HEK293 (cell line): Measurements from ENCODE around the gene HEATR5A.

Experiments used
- CTCF ChIA-PET: fragments of 350-600 bp; formaldehyde crosslinking; extraction: SDS; loops from one replicate; lab custom pipeline; 2021; ENCODE audit warnings: antibody characterized with exemption; lab: Yijun Ruan, JAX
- POLR2A ChIA-PET: fragments of 300-600 bp; formaldehyde crosslinking; extraction: SDS; loops from one replicate; lab custom pipeline; 2020; ENCODE audit warnings: antibody characterized with exemption, inconsistent platforms; lab: Yijun Ruan, JAX
- H3K27ac ChIP-seq: fragments of 200-500 bp; sonication (Bioruptor generic); 2 replicates; pipeline ENCODE4 v1.5.1; 2014; ENCODE audit warnings: low read depth, low read length, control low read depth, inconsistent platforms; ENCODE audit errors: extremely low read depth
- H3K36me3 ChIP-seq, 2 experiments: fragments of 200-500 bp in 1 of 2; sonication (Bioruptor generic) in 1 of 2; 1 replicate in 1 of 2; 2 replicates in 1 of 2; pipeline ENCODE4 v1.5.1; 2014 to 2017; ENCODE audit warnings: inconsistent platforms in 2 of 2, low read length in 2 of 2; ENCODE audit not compliant: control insufficient read depth in 2 of 2, insufficient read depth in 1 of 2
- H3K4me1 ChIP-seq: fragments of 200-500 bp; sonication (Bioruptor generic); 2 replicates; pipeline ENCODE4 v1.5.1; 2014; ENCODE audit warnings: mild to moderate bottlenecking, low read length, inconsistent platforms; ENCODE audit not compliant: control insufficient read depth, insufficient read depth
- H3K4me3 ChIP-seq: 2 replicates; pipeline ENCODE4 v1.5.1; 2011; ENCODE audit warnings: low read depth, mild to moderate bottlenecking, control low read depth, low read length, moderate library complexity
- H3K9me3 ChIP-seq: fragments of 200-500 bp; sonication (Bioruptor generic); 2 replicates; pipeline ENCODE4 v1.5.1; 2014; ENCODE audit warnings: low read depth, low read length, inconsistent platforms; ENCODE audit not compliant: control insufficient read depth, insufficient read depth
- EGR2 ChIP-seq: fragments of 450-650 bp; formaldehyde crosslinking; IDR thresholded peaks from 2 replicates; pipeline ENCODE4 v1.5.1; 2016; ENCODE audit warnings: low read depth, missing biosample characterization, missing genetic modification characterization
- GLI2 ChIP-seq: fragments of 450-650 bp; formaldehyde crosslinking; IDR thresholded peaks from 2 replicates; pipeline ENCODE4; 2017; ENCODE audit warnings: missing biosample characterization, missing genetic modification characterization, low read depth, borderline replicate concordance
- HIC1 ChIP-seq: fragments of 450-650 bp; formaldehyde crosslinking; IDR thresholded peaks from 2 replicates; pipeline ENCODE4 v1.5.1; 2016; ENCODE audit warnings: missing biosample characterization, missing genetic modification characterization
- HOXA7 ChIP-seq: sonication (generic); formaldehyde crosslinking; IDR thresholded peaks from 2 replicates; pipeline ENCODE4 v1.8.1; 2022; ENCODE audit warnings: missing genetic modification reagents, borderline replicate concordance
- KLF8 ChIP-seq: fragments of 450-650 bp; formaldehyde crosslinking; IDR thresholded peaks from 2 replicates; pipeline ENCODE4 v1.5.1; 2016; ENCODE audit warnings: missing biosample characterization, missing genetic modification characterization
- MZF1 ChIP-seq: fragments of 450-650 bp; formaldehyde crosslinking; IDR thresholded peaks from 2 replicates; pipeline ENCODE4 v1.5.1; 2017; ENCODE audit warnings: missing biosample characterization, missing genetic modification characterization, borderline replicate concordance
- OSR2 ChIP-seq: fragments of 450-650 bp; formaldehyde crosslinking; IDR thresholded peaks from 2 replicates; pipeline ENCODE4 v1.5.1; 2016; ENCODE audit warnings: missing biosample characterization, missing genetic modification characterization
- SP2 ChIP-seq: fragments of 450-650 bp; formaldehyde crosslinking; IDR thresholded peaks from 2 replicates; pipeline ENCODE4 v1.5.1; 2016; ENCODE audit warnings: missing biosample characterization, missing genetic modification characterization
- TCF7L2 ChIP-seq: IDR thresholded peaks from 2 replicates; pipeline ENCODE4 v1.6.1; 2011; ENCODE audit warnings: low read depth, mild to moderate bottlenecking, inconsistent platforms, low read length, moderate library complexity, borderline replicate concordance
- ZNF10 ChIP-seq: fragments of 450-650 bp; formaldehyde crosslinking; IDR thresholded peaks from 2 replicates; pipeline ENCODE4 v1.5.1; 2017; ENCODE audit warnings: missing biosample characterization, missing genetic modification characterization
- ZNF112 ChIP-seq: fragments of 450-650 bp; formaldehyde crosslinking; IDR thresholded peaks from 2 replicates; pipeline ENCODE4 v1.5.0; 2017; ENCODE audit warnings: missing biosample characterization, missing genetic modification characterization
- ZNF155 ChIP-seq: fragments of 450-650 bp; formaldehyde crosslinking; IDR thresholded peaks from 2 replicates; pipeline ENCODE4 v1.5.1; 2016; ENCODE audit warnings: missing biosample characterization, missing genetic modification characterization
- ZNF18 ChIP-seq: fragments of 450-650 bp; formaldehyde crosslinking; IDR thresholded peaks from 2 replicates; pipeline ENCODE4 v1.5.1; 2016; ENCODE audit warnings: missing biosample characterization, missing genetic modification characterization
- ZNF214 ChIP-seq: fragments of 450-650 bp; formaldehyde crosslinking; IDR thresholded peaks from 2 replicates; pipeline ENCODE4 v1.5.1; 2017; ENCODE audit warnings: missing biosample characterization, mild to moderate bottlenecking, missing genetic modification characterization, borderline replicate concordance
- ZNF26 ChIP-seq: fragments of 450-650 bp; formaldehyde crosslinking; IDR thresholded peaks from 2 replicates; pipeline ENCODE4 v1.5.1; 2016; ENCODE audit warnings: missing biosample characterization, missing genetic modification characterization
- ZNF391 ChIP-seq: fragments of 450-650 bp; formaldehyde crosslinking; IDR thresholded peaks from 2 replicates; pipeline ENCODE4 v1.5.1; 2016; ENCODE audit warnings: low read depth, missing biosample characterization, missing genetic modification characterization, borderline replicate concordance
- ZNF473 ChIP-seq: fragments of 450-650 bp; formaldehyde crosslinking; IDR thresholded peaks from 2 replicates; pipeline ENCODE4 v1.5.1; 2017; ENCODE audit warnings: missing biosample characterization, missing genetic modification characterization
- ZNF48 ChIP-seq: fragments of 450-650 bp; formaldehyde crosslinking; IDR thresholded peaks from 2 replicates; pipeline ENCODE4 v1.5.1; 2016; ENCODE audit warnings: missing biosample characterization, missing genetic modification characterization
- ZNF529 ChIP-seq: fragments of 450-650 bp; formaldehyde crosslinking; IDR thresholded peaks from 2 replicates; pipeline ENCODE4 v1.5.1; 2017; ENCODE audit warnings: missing genetic modification characterization, missing biosample characterization; ENCODE audit not compliant: insufficient replicate concordance
- ZNF530 ChIP-seq: fragments of 450-650 bp; formaldehyde crosslinking; IDR thresholded peaks from 2 replicates; pipeline ENCODE4 v1.5.1; 2016; ENCODE audit warnings: low read depth, missing biosample characterization, missing genetic modification characterization
- ZNF658 ChIP-seq: fragments of 450-650 bp; formaldehyde crosslinking; IDR thresholded peaks from 2 replicates; pipeline ENCODE4; 2016; ENCODE audit warnings: missing biosample characterization, missing genetic modification characterization
- ZNF76 ChIP-seq: fragments of 450-650 bp; formaldehyde crosslinking; IDR thresholded peaks from 2 replicates; pipeline ENCODE4; 2016; ENCODE audit warnings: low read depth, missing biosample characterization, missing genetic modification characterization, borderline replicate concordance
- ZNF791 ChIP-seq: fragments of 450-650 bp; formaldehyde crosslinking; IDR thresholded peaks from 2 replicates; pipeline ENCODE4 v1.5.1; 2016; ENCODE audit warnings: missing biosample characterization, missing genetic modification characterization
- ZSCAN16 ChIP-seq: fragments of 450-650 bp; formaldehyde crosslinking; IDR thresholded peaks from 2 replicates; pipeline ENCODE4 v1.5.1; 2016; ENCODE audit warnings: missing biosample characterization, missing genetic modification characterization
- TF ChIP-seq, protein P1 (sequence below): fragments of 450-650 bp; formaldehyde crosslinking; IDR thresholded peaks from 2 replicates; pipeline ENCODE4 v1.5.1; 2016; ENCODE audit warnings: missing biosample characterization, missing genetic modification characterization
- TF ChIP-seq, protein P2 (sequence below): fragments of 450-650 bp; formaldehyde crosslinking; IDR thresholded peaks from 2 replicates; pipeline ENCODE4 v1.5.1; 2016; ENCODE audit warnings: missing biosample characterization, missing genetic modification characterization
- TF ChIP-seq, protein P3 (sequence below): fragments of 450-650 bp; IDR thresholded peaks from 2 replicates; pipeline ENCODE4 v1.5.1; 2018; ENCODE audit warnings: missing biosample characterization, mild to moderate bottlenecking, missing genetic modification characterization

Gene HEATR5A

DNA sequence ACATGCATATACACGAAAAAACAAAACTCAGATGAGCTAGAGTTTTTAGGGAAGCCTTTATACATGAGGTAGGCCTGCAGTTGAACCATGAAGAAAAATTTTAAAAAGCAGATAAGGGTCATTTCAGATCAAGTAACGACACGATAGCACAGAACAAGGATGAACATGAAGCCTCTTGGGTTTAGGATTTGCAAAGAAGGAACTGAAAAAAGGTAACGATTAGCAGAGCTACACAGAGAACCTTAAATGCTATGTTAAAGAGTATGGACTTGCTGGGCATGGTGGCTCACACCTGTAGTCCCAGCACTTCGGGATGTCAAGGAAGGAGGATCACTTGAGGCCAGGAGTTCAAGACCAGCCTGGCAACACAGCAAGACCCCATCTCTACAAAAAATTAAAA is 116.7 kb downstream of the HEATR5A start:
- TF ChIP-seq ZNF530 (tag by site-specific recombination) (no peak), ZNF18 (tag by site-specific recombination) (no peak), ZNF791 (no peak), ZNF48 (no peak), KLF8 (tag by site-specific recombination) (no peak), ZNF155 (tag by site-specific recombination) (no peak), SP2 (tag by site-specific recombination) (no peak), MZF1 (tag by site-specific recombination) (no peak), ZSCAN16 (tag by site-specific recombination) (no peak), OSR2 (tag by site-specific recombination) (no peak), HOXA7 (CRISPR knock-in tag) (no peak), GLI2 (tag by site-specific recombination) (no peak), ZNF529 (tag by site-specific recombination) (no peak), ZNF473 (tag by site-specific recombination) (no peak), ZNF658 (tag by site-specific recombination) (no peak), ZNF391 (tag by site-specific recombination) (no peak), ZNF112 (tag by site-specific recombination) (no peak)
- TF ChIP-seq, protein P1, sequence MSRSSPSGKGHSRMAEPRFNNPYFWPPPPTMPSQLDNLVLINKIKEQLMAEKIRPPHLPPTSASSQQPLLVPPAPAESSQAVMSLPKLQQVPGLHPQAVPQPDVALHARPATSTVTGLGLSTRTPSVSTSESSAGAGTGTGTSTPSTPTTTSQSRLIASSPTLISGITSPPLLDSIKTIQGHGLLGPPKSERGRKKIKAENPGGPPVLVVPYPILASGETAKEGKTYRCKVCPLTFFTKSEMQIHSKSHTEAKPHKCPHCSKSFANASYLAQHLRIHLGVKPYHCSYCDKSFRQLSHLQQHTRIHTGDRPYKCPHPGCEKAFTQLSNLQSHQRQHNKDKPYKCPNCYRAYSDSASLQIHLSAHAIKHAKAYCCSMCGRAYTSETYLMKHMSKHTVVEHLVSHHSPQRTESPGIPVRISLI: no peak
- TF ChIP-seq, protein P2, sequence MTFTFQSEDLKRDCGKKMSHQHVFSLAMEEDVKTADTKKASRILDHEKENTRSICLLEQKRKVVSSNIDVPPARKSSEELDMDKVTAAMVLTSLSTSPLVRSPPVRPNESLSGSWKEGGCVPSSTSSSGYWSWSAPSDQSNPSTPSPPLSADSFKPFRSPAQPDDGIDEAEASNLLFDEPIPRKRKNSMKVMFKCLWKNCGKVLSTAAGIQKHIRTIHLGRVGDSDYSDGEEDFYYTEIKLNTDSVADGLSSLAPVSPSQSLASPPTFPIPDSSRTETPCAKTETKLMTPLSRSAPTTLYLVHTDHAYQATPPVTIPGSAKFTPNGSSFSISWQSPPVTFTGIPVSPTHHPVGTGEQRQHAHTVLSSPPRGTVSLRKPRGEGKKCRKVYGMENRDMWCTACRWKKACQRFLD (tag by site-specific recombination): no peak
- TF ChIP-seq, protein P3, sequence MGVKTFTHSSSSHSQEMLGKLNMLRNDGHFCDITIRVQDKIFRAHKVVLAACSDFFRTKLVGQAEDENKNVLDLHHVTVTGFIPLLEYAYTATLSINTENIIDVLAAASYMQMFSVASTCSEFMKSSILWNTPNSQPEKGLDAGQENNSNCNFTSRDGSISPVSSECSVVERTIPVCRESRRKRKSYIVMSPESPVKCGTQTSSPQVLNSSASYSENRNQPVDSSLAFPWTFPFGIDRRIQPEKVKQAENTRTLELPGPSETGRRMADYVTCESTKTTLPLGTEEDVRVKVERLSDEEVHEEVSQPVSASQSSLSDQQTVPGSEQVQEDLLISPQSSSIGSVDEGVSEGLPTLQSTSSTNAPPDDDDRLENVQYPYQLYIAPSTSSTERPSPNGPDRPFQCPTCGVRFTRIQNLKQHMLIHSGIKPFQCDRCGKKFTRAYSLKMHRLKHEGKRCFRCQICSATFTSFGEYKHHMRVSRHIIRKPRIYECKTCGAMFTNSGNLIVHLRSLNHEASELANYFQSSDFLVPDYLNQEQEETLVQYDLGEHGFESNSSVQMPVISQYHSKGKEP: no peak
- H3K27ac ChIP-seq: no peak overlapping the region
- H3K36me3 ChIP-seq: peaks cover 13 to 41% of the 10 kb centered on the region in 2 experiments; a peak in 2 of 3 replicates
- no peaks in the 10 kb centered on the region for H3K9me3 ChIP-seq
- no peak overlapping the region for H3K4me3 ChIP-seq
- ChIA-PET CTCF (no interaction called here), POLR2A (interaction anchor here (0.6 kb wide), 1 partner anchor 1363 kb away, joined by 4 read pairs; no protein-coding TSS in a partner anchor)
- H3K4me1 ChIP-seq: no peaks in the 10 kb centered on the region

GRCh38 chr14:31300883-31301282 is 119.5 kb downstream of the HEATR5A start:
- Histone ChIP-seq H3K27ac (no peak overlapping the region), H3K36me3 (peaks cover 8 to 29% of the 10 kb centered on the region in 2 experiments; a peak in 2 of 3 replicates), H3K4me1 (peaks cover 10% of the 10 kb centered on the region), H3K9me3 (no peaks in the 10 kb centered on the region), H3K4me3 (no peak overlapping the region)
- POLR2A ChIA-PET: no interaction called here
- CTCF ChIA-PET: interaction anchor here (0.7 kb wide), 1 partner anchor 179 kb away, joined by 3 read pairs; no protein-coding TSS in a partner anchor
- no peak for TF ChIP-seq HIC1
- TF ChIP-seq ZNF10: no peak
- TF ChIP-seq ZNF26 (tag by site-specific recombination): no peak
- TF ChIP-seq EGR2 (tag by site-specific recombination): no peak
- no peak for TF ChIP-seq ZNF76
- no peak for TF ChIP-seq TCF7L2
- TF ChIP-seq ZNF214 (tag by site-specific recombination): no peak
- no peak for TF ChIP-seq SP2 (tag by site-specific recombination)
- TF ChIP-seq ZSCAN16 (tag by site-specific recombination): no peak
